ENCODE data around the gene IL1RAPL2. TPM values are rescaled to one million over a fixed set of nuclear protein-coding genes. Genes with fewer than 3 reads are reported as not detected.

The IL1RAPL2 gene
- total and polyA plus RNA-seq, 4 donors = 2.0 TPM; not detected in 3

- peaks cover 0 to 28% (median 0%) of the 10 kb centered on the region in 3 donors for H3K27me3 ChIP-seq (ENCODE audit: control insufficient read depth in 3 of 3, insufficient read depth in 3 of 3, low read length in 2 of 3)
- H3K9ac ChIP-seq (ENCODE audit: insufficient read depth in 1 of 2, low read length in 2 of 2) = no peak overlapping the region
- DNase-seq = no peak
- no peak for ATAC-seq (ENCODE audit: insufficient read depth, low FRiP score)
- TF ChIP-seq CTCF (IDR thresholded peaks at IDR 0.05; ENCODE audit: control extremely low read depth, extremely low read depth) = no peak
- no peaks in the 10 kb centered on the region for H3K4me1 ChIP-seq (ENCODE audit: control insufficient read depth in 5 of 5, insufficient read depth in 5 of 5, low read length in 5 of 5)
- peaks cover 0 to 13% (median 1%) of the 10 kb centered on the region in 4 donors for H3K9me3 ChIP-seq (ENCODE audit: control insufficient read depth in 4 of 4, insufficient read depth in 3 of 4, low read length in 3 of 4)
- no peaks in the 10 kb centered on the region for H3K36me3 ChIP-seq (ENCODE audit: control insufficient read depth in 4 of 4, insufficient read depth in 4 of 4, low read length in 4 of 4)
- no peak overlapping the region for H3K27ac ChIP-seq (ENCODE audit: low read depth in 1 of 2, low read length in 1 of 2)
- WGBS, 2 donors = 82 to 92% methylated on average over 6 to 10 of the region's 10 CpGs
- no peak overlapping the region for H3K4me3 ChIP-seq
Measured at GRCh38 chrX:105051364-105051763, 485.4 kb downstream of the IL1RAPL2 start.

- H3K4me1 ChIP-seq (ENCODE audit: control insufficient read depth in 5 of 5, insufficient read depth in 5 of 5, low read length in 5 of 5) = no peaks in the 10 kb centered on the region
- 71 to 92% methylated on average over 2 of the region's 2 CpGs for WGBS, 2 donors
- no peaks in the 10 kb centered on the region for H3K36me3 ChIP-seq (ENCODE audit: control insufficient read depth in 4 of 4, insufficient read depth in 4 of 4, low read length in 4 of 4)
- H3K27ac ChIP-seq (ENCODE audit: low read depth in 1 of 2, low read length in 1 of 2) = no peak overlapping the region
- TF ChIP-seq CTCF (IDR thresholded peaks at IDR 0.05; ENCODE audit: control extremely low read depth, extremely low read depth) = no peak
- H3K4me3 ChIP-seq = no peak overlapping the region
- DNase-seq (no peak), ATAC-seq (ENCODE audit: insufficient read depth, low FRiP score) (no peak)
- peaks cover 0 to 13% (median 1%) of the 10 kb centered on the region in 4 donors for H3K9me3 ChIP-seq (ENCODE audit: control insufficient read depth in 4 of 4, insufficient read depth in 3 of 4, low read length in 3 of 4)
- no peak overlapping the region for H3K9ac ChIP-seq (ENCODE audit: insufficient read depth in 1 of 2, low read length in 2 of 2)
- peaks cover 0 to 29% (median 0%) of the 10 kb centered on the region in 3 donors for H3K27me3 ChIP-seq (ENCODE audit: control insufficient read depth in 3 of 3, insufficient read depth in 3 of 3, low read length in 2 of 3)
Measured at GRCh38 chrX:105052926-105053325, 486.9 kb downstream of the IL1RAPL2 start.

DNA sequence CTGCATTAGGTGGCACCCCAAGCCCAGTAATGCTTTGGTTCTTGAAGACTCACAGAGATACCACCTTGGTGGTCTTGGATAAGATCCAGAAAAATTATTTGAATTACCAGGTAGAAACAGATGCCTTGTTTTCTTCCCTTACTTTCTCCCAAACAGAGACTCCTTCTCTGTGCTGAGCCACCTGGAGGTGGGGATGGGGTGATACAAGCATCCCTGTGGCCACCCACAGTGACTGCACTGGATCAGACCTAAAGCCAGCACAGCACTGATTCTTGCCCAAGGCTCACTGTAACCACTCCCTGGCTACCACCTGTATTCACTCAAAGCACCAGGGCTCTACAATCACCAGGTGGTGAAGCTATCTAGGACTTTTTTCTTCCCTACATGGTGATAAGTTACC lies 497.7 kb downstream of the IL1RAPL2 start:
- ATAC-seq (ENCODE audit: insufficient read depth, low FRiP score) = no peak
- Histone ChIP-seq H3K27ac (ENCODE audit: low read depth in 1 of 2, low read length in 1 of 2) (no peak overlapping the region), H3K9me3 (ENCODE audit: control insufficient read depth in 4 of 4, insufficient read depth in 3 of 4, low read length in 3 of 4) (no peaks in the 10 kb centered on the region), H3K4me1 (ENCODE audit: control insufficient read depth in 5 of 5, insufficient read depth in 5 of 5, low read length in 5 of 5) (no peaks in the 10 kb centered on the region), H3K27me3 (ENCODE audit: control insufficient read depth in 3 of 3, insufficient read depth in 3 of 3, low read length in 2 of 3) (peaks cover 0 to 18% (median 3%) of the 10 kb centered on the region in 3 donors), H3K4me3 (no peak overlapping the region), H3K36me3 (ENCODE audit: control insufficient read depth in 4 of 4, insufficient read depth in 4 of 4, low read length in 4 of 4) (no peaks in the 10 kb centered on the region), H3K9ac (ENCODE audit: insufficient read depth in 1 of 2, low read length in 2 of 2) (no peak overlapping the region)
- no peak for TF ChIP-seq CTCF (IDR thresholded peaks at IDR 0.05; ENCODE audit: control extremely low read depth, extremely low read depth)
- DNase-seq = no peak

DNA sequence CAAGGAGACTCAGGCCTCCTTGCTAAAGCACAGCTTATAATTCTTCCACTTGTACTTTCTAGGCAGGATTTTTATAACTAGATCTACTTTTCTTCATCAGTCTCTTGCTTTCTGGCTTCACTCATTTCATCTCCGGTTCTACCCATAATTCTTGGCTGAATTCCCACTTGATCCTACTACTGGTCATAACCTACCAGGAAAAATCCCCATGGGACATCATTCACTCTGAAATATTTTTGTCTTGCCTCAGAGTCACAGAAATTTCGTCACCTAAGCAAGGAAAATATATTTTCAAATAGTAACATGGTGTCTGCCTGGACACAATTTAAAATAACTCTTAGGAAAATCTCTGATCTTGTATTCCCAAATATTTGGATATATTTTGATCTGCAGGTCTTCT lies 532.2 kb downstream of the IL1RAPL2 start:
- Histone ChIP-seq H3K9me3 (ENCODE audit: control insufficient read depth in 4 of 4, insufficient read depth in 3 of 4, low read length in 3 of 4) (no peaks in the 10 kb centered on the region), H3K4me3 (no peak overlapping the region), H3K27me3 (ENCODE audit: control insufficient read depth in 3 of 3, insufficient read depth in 3 of 3, low read length in 2 of 3) (peaks cover 0 to 25% (median 4%) of the 10 kb centered on the region in 3 donors), H3K9ac (ENCODE audit: insufficient read depth in 1 of 2, low read length in 2 of 2) (no peak overlapping the region), H3K27ac (ENCODE audit: low read depth in 1 of 2, low read length in 1 of 2) (no peak overlapping the region), H3K36me3 (ENCODE audit: control insufficient read depth in 4 of 4, insufficient read depth in 4 of 4, low read length in 4 of 4) (no peaks in the 10 kb centered on the region), H3K4me1 (ENCODE audit: control insufficient read depth in 5 of 5, insufficient read depth in 5 of 5, low read length in 5 of 5) (no peaks in the 10 kb centered on the region)
- DNase-seq (no peak), ATAC-seq (ENCODE audit: insufficient read depth, low FRiP score) (no peak)
- WGBS, 2 donors = 49 to 70% methylated on average over 2 of the region's 2 CpGs
- TF ChIP-seq CTCF (IDR thresholded peaks at IDR 0.05; ENCODE audit: control extremely low read depth, extremely low read depth) = no peak

All from lung (tissue), 12 donors.